ENCODE results near the gene LRRFIP1. TPM values are rescaled to one million over a fixed set of nuclear protein-coding genes. Genes with fewer than 3 reads are reported as not detected.

The LRRFIP1 gene
- total and polyA plus RNA-seq, 2 of the 13 experiments (the other 11 are each of a cell fraction or from before 2014, with no cell fraction given) = 15.9 to 40.5 TPM

GRCh38 chr2:237674731-237675276 lies 47.4 kb downstream of the LRRFIP1 start (continued):
- TF ChIP-seq FOXO1 (CRISPR knock-in tag; IDR thresholded peaks at IDR 0.05) (0 out of 2 replicates have a peak, but pooled peaks have one; percentile 10), MAZ (IDR thresholded peaks at IDR 0.05; ENCODE audit: borderline replicate concordance, low read depth, low read length) (peak; percentile 87; the same call in 1 of the 2 replicates), MAZ (CRISPR knock-in tag; IDR thresholded peaks at IDR 0.05; ENCODE audit: low read depth) (peak; percentile 72; the same call in 1 of the 2 replicates), ZNF777 (CRISPR knock-in tag; IDR thresholded peaks at IDR 0.05) (0 out of 2 replicates have a peak, but pooled peaks have one; percentile 30), NFYB (CRISPR knock-in tag; IDR thresholded peaks at IDR 0.05) (no peak), POGK (CRISPR knock-in tag; conservative IDR thresholded peaks at IDR 0.05) (no peak), ETV5 (CRISPR knock-in tag; IDR thresholded peaks at IDR 0.05; ENCODE audit: borderline replicate concordance) (peak; percentile 93), ZNF33A (CRISPR knock-in tag; IDR thresholded peaks at IDR 0.05; ENCODE audit: borderline replicate concordance) (no peak), ZNF280D (CRISPR knock-in tag; IDR thresholded peaks at IDR 0.05) (0 out of 2 replicates have a peak, but pooled peaks have one; percentile 67), RAD51 (IDR thresholded peaks at IDR 0.05; ENCODE audit: borderline replicate concordance) (no peak), ZNF136 (CRISPR knock-in tag; IDR thresholded peaks at IDR 0.05; ENCODE audit: low read depth) (peak; percentile 66; the same call in 1 of the 2 replicates), ZNF652 (CRISPR knock-in tag; IDR thresholded peaks at IDR 0.05; ENCODE audit: borderline replicate concordance, low read depth) (no peak), ATAD3A (CRISPR knock-in tag; IDR thresholded peaks at IDR 0.05) (no peak), ZNF44 (CRISPR knock-in tag; IDR thresholded peaks at IDR 0.05) (0 out of 2 replicates have a peak, but pooled peaks have one; percentile 62), GABPB1 (CRISPR knock-in tag; IDR thresholded peaks at IDR 0.05) (peak; percentile 89), ZNF788 (CRISPR knock-in tag; IDR thresholded peaks at IDR 0.05; ENCODE audit: borderline replicate concordance) (peak; percentile 53; the same call in 1 of the 2 replicates), GABPA (IDR thresholded peaks at IDR 0.05; ENCODE audit: low read depth, low read length) (peak; percentile 48; the same call in 1 of the 2 replicates), GABPA (CRISPR knock-in tag; IDR thresholded peaks at IDR 0.05; ENCODE audit: low read depth) (peak; percentile 87), KDM1A (CRISPR knock-in tag; IDR thresholded peaks at IDR 0.05) (no peak), MLX (CRISPR knock-in tag; IDR thresholded peaks at IDR 0.05) (peak; percentile 54; the same call in 1 of the 2 replicates), PCBP2 (optimal IDR thresholded peaks at IDR 0.05; ENCODE audit: low read depth, low read length, poor library complexity, severe bottlenecking) (no peak), ZNF776 (CRISPR knock-in tag; IDR thresholded peaks at IDR 0.05) (no peak), HNRNPK (IDR thresholded peaks at IDR 0.05; ENCODE audit: low read depth, low read length, poor library complexity, severe bottlenecking) (no peak)

Measured in HepG2 (cell line).